T-helper 17 cell (primary cell): Measurements from ENCODE around the gene SSBP3. TPM values are rescaled to one million over a fixed set of nuclear protein-coding genes. Genes with fewer than 3 reads are reported as not detected.
A peak's percentile ranks its signal among the peaks of the same experiment; 100 is the strongest.
"Not testable (repeated sequence)": the region's sequence is repeated elsewhere in the genome, so short reads cannot be mapped to it uniquely, and the experiment has no call there.

Source experiments
- ATAC-seq: fragments of 150-1000 bp; cut with Tn5 transposase; 2 replicates; pipeline ENCODE4 v1.10.0; 2021; ENCODE audit warnings: mild to moderate bottlenecking, moderate library complexity
- DNase-seq, 3 donors: peaks; one replicate each; pipeline versions ENCODE4 v3.0.0 to v3.0.0-alpha.2; 2020 to 2021
- H3K9me3 ChIP-seq: one replicate; pipeline ENCODE4 v1.7.0; 2013; ENCODE audit warnings: low read length, mild to moderate bottlenecking; ENCODE audit not compliant: control insufficient read depth, poor library complexity, severe bottlenecking
- H3K27ac Mint-ChIP-seq: one replicate; pipeline ENCODE4 v1.8.0; 2022; ENCODE audit warnings: mild to moderate bottlenecking, moderate library complexity, mixed read lengths
- H3K27me3 Mint-ChIP-seq: one replicate; pipeline ENCODE4 v1.8.0; 2022; ENCODE audit warnings: mixed read lengths
- H3K36me3 Mint-ChIP-seq: one replicate; pipeline ENCODE4 v1.8.0; 2022; ENCODE audit warnings: low read depth, mixed read lengths
- H3K4me1 Mint-ChIP-seq: one replicate; pipeline ENCODE4 v1.8.0; 2022; ENCODE audit warnings: mild to moderate bottlenecking, mixed read lengths
- H3K4me3 Mint-ChIP-seq: one replicate; pipeline ENCODE4 v1.8.0; 2022; ENCODE audit warnings: mild to moderate bottlenecking, moderate library complexity, mixed read lengths
- total RNA-seq, 4 donors: library from RNA in 2 of 4; stranded (reverse) in 2 of 4; gene quantifications; one replicate each; pipeline ENCODE4 v1.2.3 and lab custom pipeline; 2022 to 2026

Gene SSBP3
- total RNA-seq, 2 donors from 2014 or later, result 64.9 to 67.4 TPM

GRCh38 chr1:54237586-54237985, 168.6 kb downstream of the SSBP3 start:
- Mint-ChIP-seq H3K4me1 (no peaks in the 10 kb centered on the region), H3K27me3 (no peaks in the 10 kb centered on the region), H3K36me3 (peaks cover 2% of the 10 kb centered on the region), H3K27ac (no peak overlapping the region), H3K4me3 (no peak overlapping the region)
- ATAC-seq (no peak), DNase-seq (no peak)
- H3K9me3 ChIP-seq, result no peaks in the 10 kb centered on the region

- Mint-ChIP-seq H3K27ac (no peak overlapping the region), H3K4me3 (no peak overlapping the region), H3K36me3 (peaks cover 2% of the 10 kb centered on the region), H3K4me1 (peaks cover 16% of the 10 kb centered on the region), H3K27me3 (no peaks in the 10 kb centered on the region)
- ATAC-seq (no peak), DNase-seq (no peak)
- no peaks in the 10 kb centered on the region for H3K9me3 ChIP-seq
These were observed 171.9 kb downstream of the SSBP3 start for GRCh38 chr1:54234284-54234683.

GRCh38 chr1:54233196-54233595, 173.0 kb downstream of the SSBP3 start:
- not testable (repeated sequence) for DNase-seq, H3K27me3 Mint-ChIP-seq, H3K4me3 Mint-ChIP-seq, H3K9me3 ChIP-seq, H3K36me3 Mint-ChIP-seq, ATAC-seq, H3K27ac Mint-ChIP-seq
- peaks cover 19% of the 10 kb centered on the region for H3K4me1 Mint-ChIP-seq

- H3K4me3 Mint-ChIP-seq, result peak overlapping the region; percentile 41
These were observed 175.5 kb downstream of the SSBP3 start for GRCh38 chr1:54230507-54231339.

GRCh38 chr1:54229281-54229891, 176.8 kb downstream of the SSBP3 start:
- Mint-ChIP-seq H3K4me1 (peaks cover 19% of the 10 kb centered on the region), H3K27ac (peak overlapping the region; percentile 59), H3K36me3 (no peaks in the 10 kb centered on the region), H3K27me3 (no peaks in the 10 kb centered on the region), H3K4me3 (peak overlapping the region; percentile 5)
- ATAC-seq, result peak; percentile 32
- no peak for DNase-seq
- H3K9me3 ChIP-seq, result no peaks in the 10 kb centered on the region

More at GRCh38 chr1:54230507-54231339, 175.5 kb downstream of the SSBP3 start:
- H3K27ac Mint-ChIP-seq, result peak overlapping the region; percentile 85
- DNase-seq (no peak), ATAC-seq (peak; percentile 56)
- no peaks in the 10 kb centered on the region for H3K9me3 ChIP-seq
- H3K4me1 Mint-ChIP-seq, result peaks cover 19% of the 10 kb centered on the region
- H3K27me3 Mint-ChIP-seq, result no peaks in the 10 kb centered on the region
- H3K36me3 Mint-ChIP-seq, result no peaks in the 10 kb centered on the region

- no peak overlapping the region for H3K4me3 Mint-ChIP-seq
- no peaks in the 10 kb centered on the region for H3K36me3 Mint-ChIP-seq
- no peaks in the 10 kb centered on the region for H3K27me3 Mint-ChIP-seq
- peak overlapping the region; percentile 54 for H3K27ac Mint-ChIP-seq
- no peaks in the 10 kb centered on the region for H3K9me3 ChIP-seq
- ATAC-seq (no peak), DNase-seq (no peak)
- H3K4me1 Mint-ChIP-seq, result peaks cover 19% of the 10 kb centered on the region
These were observed 177.5 kb downstream of the SSBP3 start for GRCh38 chr1:54228638-54229079.

GRCh38 chr1:54227891-54228310, 178.3 kb downstream of the SSBP3 start:
- no peak for ATAC-seq
- no peak for DNase-seq
- H3K27ac Mint-ChIP-seq, result peak overlapping the region; percentile 54
- no peaks in the 10 kb centered on the region for H3K27me3 Mint-ChIP-seq
- no peak overlapping the region for H3K4me3 Mint-ChIP-seq
- H3K36me3 Mint-ChIP-seq, result no peaks in the 10 kb centered on the region
- no peaks in the 10 kb centered on the region for H3K9me3 ChIP-seq
- H3K4me1 Mint-ChIP-seq, result peaks cover 19% of the 10 kb centered on the region

GRCh38 chr1:54227091-54227602, 179.0 kb downstream of the SSBP3 start:
- DNase-seq (no peak), ATAC-seq (peak; percentile 33)
- no peak overlapping the region for H3K4me3 Mint-ChIP-seq
- peak overlapping the region; percentile 54 for H3K27ac Mint-ChIP-seq
- no peaks in the 10 kb centered on the region for H3K27me3 Mint-ChIP-seq
- H3K4me1 Mint-ChIP-seq, result peaks cover 21% of the 10 kb centered on the region
- no peaks in the 10 kb centered on the region for H3K9me3 ChIP-seq
- no peaks in the 10 kb centered on the region for H3K36me3 Mint-ChIP-seq

GRCh38 chr1:54225986-54226559, 180.1 kb downstream of the SSBP3 start:
- no peaks in the 10 kb centered on the region for H3K36me3 Mint-ChIP-seq
- no peak overlapping the region for H3K27ac Mint-ChIP-seq
- no peaks in the 10 kb centered on the region for H3K9me3 ChIP-seq
- DNase-seq (no peak), ATAC-seq (no peak)
- H3K4me1 Mint-ChIP-seq, result peaks cover 17% of the 10 kb centered on the region
- no peak overlapping the region for H3K4me3 Mint-ChIP-seq
- H3K27me3 Mint-ChIP-seq, result no peaks in the 10 kb centered on the region

GRCh38 chr1:54225378-54225777, 180.8 kb downstream of the SSBP3 start:
- H3K36me3 Mint-ChIP-seq, result no peaks in the 10 kb centered on the region
- H3K27me3 Mint-ChIP-seq, result no peaks in the 10 kb centered on the region
- H3K4me3 Mint-ChIP-seq, result no peak overlapping the region
- H3K4me1 Mint-ChIP-seq, result peaks cover 10% of the 10 kb centered on the region
- DNase-seq (no peak), ATAC-seq (no peak)
- no peaks in the 10 kb centered on the region for H3K9me3 ChIP-seq
- peak overlapping the region; percentile 90 for H3K27ac Mint-ChIP-seq

- Mint-ChIP-seq H3K27ac (peak overlapping the region; percentile 90), H3K4me3 (no peak overlapping the region), H3K4me1 (peaks cover 8% of the 10 kb centered on the region), H3K36me3 (no peaks in the 10 kb centered on the region), H3K27me3 (no peaks in the 10 kb centered on the region)
- DNase-seq (no peak), ATAC-seq (no peak)
- no peaks in the 10 kb centered on the region for H3K9me3 ChIP-seq
These were observed 182.0 kb downstream of the SSBP3 start for GRCh38 chr1:54224233-54224632.

GRCh38 chr1:54223441-54224202, 182.6 kb downstream of the SSBP3 start:
- H3K4me3 Mint-ChIP-seq, result no peak overlapping the region

GRCh38 chr1:54222711-54223110, 183.5 kb downstream of the SSBP3 start:
- Mint-ChIP-seq H3K27me3 (no peaks in the 10 kb centered on the region), H3K27ac (peak overlapping the region; percentile 29), H3K4me3 (no peak overlapping the region), H3K36me3 (peaks cover 4% of the 10 kb centered on the region), H3K4me1 (peaks cover 8% of the 10 kb centered on the region)
- H3K9me3 ChIP-seq, result no peaks in the 10 kb centered on the region
- ATAC-seq (no peak), DNase-seq (no peak)

More at GRCh38 chr1:54223441-54224202, 182.6 kb downstream of the SSBP3 start:
- DNase-seq, result no peak
- Mint-ChIP-seq H3K27ac (peak overlapping the region; percentile 90), H3K36me3 (peaks cover under 1% of the 10 kb centered on the region), H3K27me3 (no peaks in the 10 kb centered on the region), H3K4me1 (peaks cover 8% of the 10 kb centered on the region)
- ATAC-seq, result no peak
- H3K9me3 ChIP-seq, result no peaks in the 10 kb centered on the region
